Measurements from ENCODE around the gene NFIX. TPM values are rescaled to one million over a fixed set of nuclear protein-coding genes. Genes with fewer than 3 reads are reported as not detected.
A peak's percentile ranks its signal among the peaks of the same experiment; 100 is the strongest.

The NFIX gene
- total RNA-seq, 4 donors from 2014 or later = 39.8 to 55.8 (median 48.2) TPM

GRCh38 chr19:13040232-13040947 is 45.1 kb downstream of the NFIX start:
- Histone ChIP-seq H3K36me3 (no peaks in the 10 kb centered on the region), H3K9me3 (no peaks in the 10 kb centered on the region), H3K4me1 (peaks cover 0 to 96% (median 60%) of the 10 kb centered on the region in 4 donors), H3K27ac (peak overlapping the region; percentile 11 to 90 (median 52)), H3K27me3 (no peaks in the 10 kb centered on the region), H3K4me3 (no peak overlapping the region)
- TF ChIP-seq POLR2A (IDR thresholded peaks at IDR 0.05) (no peak), EP300 (IDR thresholded peaks at IDR 0.05) (no peak)
- TF ChIP-seq, protein P1, sequence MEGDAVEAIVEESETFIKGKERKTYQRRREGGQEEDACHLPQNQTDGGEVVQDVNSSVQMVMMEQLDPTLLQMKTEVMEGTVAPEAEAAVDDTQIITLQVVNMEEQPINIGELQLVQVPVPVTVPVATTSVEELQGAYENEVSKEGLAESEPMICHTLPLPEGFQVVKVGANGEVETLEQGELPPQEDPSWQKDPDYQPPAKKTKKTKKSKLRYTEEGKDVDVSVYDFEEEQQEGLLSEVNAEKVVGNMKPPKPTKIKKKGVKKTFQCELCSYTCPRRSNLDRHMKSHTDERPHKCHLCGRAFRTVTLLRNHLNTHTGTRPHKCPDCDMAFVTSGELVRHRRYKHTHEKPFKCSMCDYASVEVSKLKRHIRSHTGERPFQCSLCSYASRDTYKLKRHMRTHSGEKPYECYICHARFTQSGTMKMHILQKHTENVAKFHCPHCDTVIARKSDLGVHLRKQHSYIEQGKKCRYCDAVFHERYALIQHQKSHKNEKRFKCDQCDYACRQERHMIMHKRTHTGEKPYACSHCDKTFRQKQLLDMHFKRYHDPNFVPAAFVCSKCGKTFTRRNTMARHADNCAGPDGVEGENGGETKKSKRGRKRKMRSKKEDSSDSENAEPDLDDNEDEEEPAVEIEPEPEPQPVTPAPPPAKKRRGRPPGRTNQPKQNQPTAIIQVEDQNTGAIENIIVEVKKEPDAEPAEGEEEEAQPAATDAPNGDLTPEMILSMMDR (IDR thresholded peaks at IDR 0.05) = no peak
- 51 to 62% methylated on average over 13 to 15 of the region's 15 CpGs for whole genome bisulfite sequencing, 2 donors
- DNase-seq (ENCODE audit: low spot score in 2 of 2) = no peak

DNA sequence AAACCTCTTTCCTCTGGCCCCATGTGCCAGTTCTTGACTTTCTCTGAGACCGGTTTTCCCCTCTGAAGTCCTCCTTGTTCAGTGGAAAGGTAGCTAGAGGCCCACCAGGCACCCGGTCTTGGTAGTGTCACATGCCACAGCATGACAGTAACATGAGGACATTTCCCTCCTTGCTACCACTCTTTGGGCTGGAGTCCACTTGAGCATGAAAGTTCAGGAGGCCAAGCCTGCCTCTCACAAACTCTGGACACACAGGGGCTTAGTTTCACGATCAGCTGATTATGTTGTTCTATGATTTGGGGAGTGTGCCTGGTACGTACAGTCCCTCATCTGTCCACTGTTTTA is 45.6 kb downstream of the NFIX start:
- DNase-seq (ENCODE audit: low spot score in 2 of 2) = no peak
- H3K27me3 ChIP-seq = no peaks in the 10 kb centered on the region
- peaks cover 0 to 97% (median 58%) of the 10 kb centered on the region in 4 donors for H3K4me1 ChIP-seq
- no peak for TF ChIP-seq EP300 (IDR thresholded peaks at IDR 0.05)
- TF ChIP-seq, protein P1 (IDR thresholded peaks at IDR 0.05) = no peak
- TF ChIP-seq POLR2A (IDR thresholded peaks at IDR 0.05) = no peak
- no peak overlapping the region for H3K4me3 ChIP-seq
- H3K27ac ChIP-seq = peak overlapping the region; percentile 11 to 90 (median 52)
- H3K9me3 ChIP-seq = no peaks in the 10 kb centered on the region
- no peaks in the 10 kb centered on the region for H3K36me3 ChIP-seq
- WGBS, 2 donors = 34 to 39% methylated on average over 4 of the region's 4 CpGs

DNA sequence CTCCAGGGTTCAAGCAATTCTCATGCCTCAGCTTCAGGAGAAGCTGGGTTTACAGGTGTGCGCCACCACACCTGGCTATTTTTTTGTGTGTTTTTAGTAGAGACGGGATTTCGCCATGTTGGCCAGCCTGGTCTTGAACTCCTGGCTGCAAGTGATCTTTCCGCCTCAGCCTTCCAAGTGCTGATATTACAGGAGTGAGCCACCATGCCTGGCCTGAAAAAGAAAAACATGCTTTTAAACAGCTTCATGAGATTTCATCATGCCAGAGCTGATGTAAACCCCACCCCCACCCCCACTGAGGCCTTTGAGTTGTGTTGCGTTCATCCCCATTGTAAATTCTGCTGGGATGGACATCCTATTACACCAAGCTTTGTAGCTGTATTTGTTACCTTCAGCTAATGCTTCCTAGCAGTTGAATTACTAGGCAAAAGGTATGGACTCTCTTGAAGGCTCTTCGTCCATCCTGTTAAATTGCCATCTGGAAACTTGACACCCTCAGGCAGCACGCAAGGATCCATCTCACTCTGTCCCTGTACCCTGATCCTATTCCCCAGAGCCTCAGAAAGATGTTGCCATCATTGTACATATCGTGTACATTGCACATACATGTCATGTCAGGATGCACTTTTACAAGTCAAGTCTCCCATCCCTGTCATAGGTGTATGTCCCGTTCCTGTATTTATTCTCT is 47.3 kb downstream of the NFIX start:
- no peak for TF ChIP-seq POLR2A (IDR thresholded peaks at IDR 0.05)
- TF ChIP-seq EP300 (IDR thresholded peaks at IDR 0.05) = no peak
- TF ChIP-seq, protein P1 (IDR thresholded peaks at IDR 0.05) = no peak
- DNase-seq (ENCODE audit: low spot score in 2 of 2) = no peak
- no peaks in the 10 kb centered on the region for H3K9me3 ChIP-seq
- peak overlapping the region in 1 of 4 donors; percentile 28 for H3K27ac ChIP-seq
- peaks cover 0 to 88% (median 42%) of the 10 kb centered on the region in 4 donors for H3K4me1 ChIP-seq
- WGBS, 2 donors = 90% methylated on average over 9 of the region's 9 CpGs
- no peak overlapping the region for H3K4me3 ChIP-seq
- H3K36me3 ChIP-seq = no peaks in the 10 kb centered on the region
- no peaks in the 10 kb centered on the region for H3K27me3 ChIP-seq

DNA sequence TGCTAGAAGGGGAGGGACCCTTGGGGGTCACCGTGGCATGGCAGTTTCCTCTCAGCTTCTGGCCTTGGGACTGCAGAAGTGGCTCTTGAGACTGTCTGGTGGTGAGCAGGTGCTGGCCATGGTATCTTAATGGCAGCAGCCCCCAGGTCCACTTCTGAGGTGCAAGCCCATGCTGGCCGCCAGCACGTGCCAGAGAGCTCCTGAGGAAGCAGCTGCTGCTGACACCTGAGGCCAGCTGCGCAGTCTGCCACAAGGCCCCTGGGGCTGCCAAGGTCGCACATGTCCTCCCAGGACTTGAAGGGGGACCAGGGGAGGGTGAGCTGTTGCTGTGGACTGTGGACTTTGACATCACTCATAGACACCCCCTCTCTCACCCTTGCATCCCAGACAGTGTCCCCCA is 48.0 kb downstream of the NFIX start:
- H3K4me3 ChIP-seq = no peak overlapping the region
- no peaks in the 10 kb centered on the region for H3K27me3 ChIP-seq
- TF ChIP-seq EP300 (IDR thresholded peaks at IDR 0.05) (no peak), POLR2A (IDR thresholded peaks at IDR 0.05) (no peak)
- TF ChIP-seq, protein P1 (IDR thresholded peaks at IDR 0.05) = no peak
- H3K36me3 ChIP-seq = no peaks in the 10 kb centered on the region
- no peaks in the 10 kb centered on the region for H3K9me3 ChIP-seq
- H3K27ac ChIP-seq = peak overlapping the region in 1 of 4 donors; percentile 2
- H3K4me1 ChIP-seq = peaks cover 0 to 81% (median 35%) of the 10 kb centered on the region in 4 donors
- 44 to 73% methylated on average over 2 to 4 of the region's 5 CpGs for WGBS, 2 donors
- no peak for DNase-seq (ENCODE audit: low spot score in 2 of 2)

DNA sequence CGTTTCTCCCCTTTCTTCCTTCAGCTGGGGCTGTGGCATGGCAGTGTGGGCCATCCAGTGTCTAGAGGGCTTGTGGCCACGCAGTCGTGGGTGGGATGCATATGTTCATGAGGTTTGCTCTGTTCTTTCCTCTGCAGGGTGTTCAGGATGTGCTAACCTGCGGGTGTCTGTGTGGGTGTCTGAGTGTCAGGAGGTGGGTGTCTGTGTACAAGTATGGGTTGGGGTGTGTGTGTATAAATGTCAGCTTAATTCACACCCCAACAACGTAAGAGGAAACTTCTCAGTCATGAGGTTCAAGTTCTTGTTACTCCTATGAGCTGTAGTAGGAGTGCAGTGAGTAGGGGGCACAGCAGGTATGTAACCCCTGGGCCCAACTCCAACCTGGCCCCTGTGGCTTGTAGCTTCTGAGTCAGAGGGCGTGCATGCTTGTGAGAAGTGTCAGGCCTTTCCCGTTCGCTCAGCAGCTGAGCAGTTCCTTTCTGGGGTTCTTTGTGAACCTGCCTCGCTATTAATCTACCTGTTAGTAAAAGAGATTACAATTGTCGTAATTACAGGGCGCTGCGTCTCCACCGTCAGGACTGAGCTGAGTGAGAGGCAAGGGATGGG is 49.1 kb downstream of the NFIX start:
- Histone ChIP-seq H3K27me3 (no peaks in the 10 kb centered on the region), H3K9me3 (no peaks in the 10 kb centered on the region), H3K36me3 (no peaks in the 10 kb centered on the region), H3K4me1 (peaks cover 0 to 76% (median 25%) of the 10 kb centered on the region in 4 donors), H3K4me3 (no peak overlapping the region), H3K27ac (peak overlapping the region in 1 of 4 donors; percentile 40)
- DNase-seq (ENCODE audit: low spot score in 2 of 2) = no peak
- TF ChIP-seq POLR2A (IDR thresholded peaks at IDR 0.05) = no peak
- TF ChIP-seq, protein P1 (IDR thresholded peaks at IDR 0.05) = no peak
- TF ChIP-seq EP300 (IDR thresholded peaks at IDR 0.05) = no peak
- 66 to 74% methylated on average over 13 of the region's 13 CpGs for WGBS, 2 donors

Data from tibial nerve (tissue), 4 donors.